Measurements from ENCODE around the gene PHOSPHO2.

PHOSPHO2 gene

GRCh38 chr2:169704160-169704708 is 10.0 kb downstream of the PHOSPHO2 start:
- ChIA-PET POLR2A (no interaction called here), CTCF (no interaction called here)
- DNase-seq (ENCODE audit: low read depth, low spot score), result no peak
- no peak for TF ChIP-seq CTCF (IDR thresholded peaks at IDR 0.05; ENCODE audit: insufficient read depth, low read length, missing control alignments)
- no peak overlapping the region for H3K4me3 ChIP-seq (ENCODE audit: low read depth, low read length)

GRCh38 chr2:169705927-169706326 is 11.7 kb downstream of the PHOSPHO2 start:
- TF ChIP-seq CTCF (IDR thresholded peaks at IDR 0.05; ENCODE audit: insufficient read depth, low read length, missing control alignments), result no peak
- ChIA-PET POLR2A (interaction anchor here (1.4 kb wide), 1 partner anchor 10 kb away, joined by 3 read pairs; no protein-coding TSS in a partner anchor), CTCF (no interaction called here)
- H3K4me3 ChIP-seq (ENCODE audit: low read depth, low read length), result no peak overlapping the region
- peak; percentile 65 for DNase-seq (ENCODE audit: low read depth, low spot score)

GRCh38 chr2:169707626-169708025 is 13.4 kb downstream of the PHOSPHO2 start:
- ChIA-PET POLR2A (no interaction called here), CTCF (no interaction called here)
- no peak overlapping the region for H3K4me3 ChIP-seq (ENCODE audit: low read depth, low read length)
- no peak for DNase-seq (ENCODE audit: low read depth, low spot score)
- TF ChIP-seq CTCF (IDR thresholded peaks at IDR 0.05; ENCODE audit: insufficient read depth, low read length, missing control alignments), result no peak

- TF ChIP-seq CTCF (IDR thresholded peaks at IDR 0.05; ENCODE audit: insufficient read depth, low read length, missing control alignments), result no peak
- H3K4me3 ChIP-seq (ENCODE audit: low read depth, low read length), result no peak overlapping the region
- no peak for DNase-seq (ENCODE audit: low read depth, low spot score)
- CTCF ChIA-PET, result no interaction called here
- POLR2A ChIA-PET, result no interaction called here
Measured at GRCh38 chr2:169709331-169709730, 15.1 kb downstream of the PHOSPHO2 start.

GRCh38 chr2:169709981-169710380 is 15.7 kb downstream of the PHOSPHO2 start:
- TF ChIP-seq CTCF (IDR thresholded peaks at IDR 0.05; ENCODE audit: insufficient read depth, low read length, missing control alignments), result no peak
- ChIA-PET CTCF (no interaction called here), POLR2A (no interaction called here)
- no peak overlapping the region for H3K4me3 ChIP-seq (ENCODE audit: low read depth, low read length)
- no peak for DNase-seq (ENCODE audit: low read depth, low spot score)

GRCh38 chr2:169711751-169712509 is 17.7 kb downstream of the PHOSPHO2 start:
- DNase-seq (ENCODE audit: low read depth, low spot score), result no peak
- H3K4me3 ChIP-seq (ENCODE audit: low read depth, low read length), result no peak overlapping the region
- POLR2A ChIA-PET, result no interaction called here
- CTCF ChIA-PET, result no interaction called here
- no peak for TF ChIP-seq CTCF (IDR thresholded peaks at IDR 0.05; ENCODE audit: insufficient read depth, low read length, missing control alignments)
